ENCODE measurements around the gene NF2.
A peak's percentile ranks its signal among the peaks of the same experiment; 100 is the strongest.
"Not testable (repeated sequence)": the region's sequence is repeated elsewhere in the genome, so short reads cannot be mapped to it uniquely, and the experiment has no call there.

NF2 gene

DNA sequence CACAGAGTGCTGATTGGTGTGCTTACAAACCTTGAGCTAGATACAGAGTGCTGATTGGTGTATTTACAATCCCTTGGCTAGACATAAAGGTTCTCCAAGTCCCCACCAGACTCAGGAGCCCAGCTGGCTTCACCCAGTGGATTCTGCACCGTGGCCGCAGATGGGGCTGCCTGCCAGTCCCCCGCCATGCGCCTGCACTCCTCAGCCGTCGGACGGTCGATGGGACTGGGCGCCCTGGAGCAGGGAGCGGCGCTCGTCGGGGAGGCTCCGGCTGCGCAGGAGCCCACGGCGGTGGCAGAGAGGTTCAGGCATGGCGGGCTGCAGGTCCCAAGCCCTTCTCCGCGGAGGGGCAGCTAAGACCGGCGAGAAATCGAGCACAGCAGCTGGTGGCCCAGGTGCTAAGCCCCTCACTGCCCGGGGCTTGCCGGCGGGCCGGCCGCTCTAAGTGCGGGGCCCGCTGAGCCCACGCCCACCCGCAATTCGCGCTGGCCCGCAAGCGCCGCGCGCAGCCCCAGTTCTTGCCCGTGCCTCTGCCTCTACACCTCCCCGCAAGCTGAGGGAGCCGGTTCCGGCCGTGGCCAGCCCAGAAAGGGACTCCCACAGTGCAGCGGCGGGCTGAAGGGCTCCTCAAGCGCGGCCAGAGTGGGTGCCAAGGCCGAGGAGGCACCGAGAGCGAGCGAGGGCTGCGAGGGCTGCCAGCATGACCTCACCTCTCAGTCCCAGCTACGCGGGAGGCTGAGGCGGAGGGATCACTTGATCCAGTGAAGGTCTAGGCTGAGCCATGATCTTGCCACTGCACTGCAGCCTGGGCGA lies 5.4 kb upstream of the NF2 start:
- DNase-seq, result not testable (repeated sequence)

DNA sequence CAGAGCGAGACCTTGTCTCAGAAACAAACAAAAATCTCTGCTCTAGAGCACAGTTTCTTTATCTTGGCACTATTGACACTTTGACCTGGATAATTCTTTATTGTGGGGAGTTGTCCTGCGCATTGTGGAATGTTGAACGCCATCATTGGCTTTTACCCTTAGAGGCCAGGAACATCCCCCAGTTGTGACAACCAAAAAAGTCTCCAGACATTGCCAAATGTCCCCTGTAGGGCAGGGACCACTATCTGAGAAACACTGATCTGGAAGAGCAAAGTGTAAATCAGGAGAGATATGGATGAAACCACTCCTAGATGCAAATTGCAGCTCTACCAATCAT lies 4.8 kb upstream of the NF2 start:
- no peak for DNase-seq

DNA sequence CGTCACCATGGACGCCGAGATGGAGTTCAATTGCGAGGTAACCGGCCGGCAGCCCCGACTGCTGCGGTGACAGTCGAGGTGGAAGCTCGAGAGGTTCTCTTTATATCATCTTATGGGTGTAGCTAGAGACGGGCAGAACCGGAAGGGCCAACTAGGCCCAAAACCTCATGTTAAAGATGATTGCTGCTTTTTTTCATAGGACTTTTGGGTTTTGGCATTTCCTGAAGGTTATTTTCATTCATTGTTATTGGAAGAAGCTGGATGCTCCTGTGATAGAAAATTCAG lies 585 bp downstream of the NF2 start:
- peak; percentile 25 for DNase-seq

DNA sequence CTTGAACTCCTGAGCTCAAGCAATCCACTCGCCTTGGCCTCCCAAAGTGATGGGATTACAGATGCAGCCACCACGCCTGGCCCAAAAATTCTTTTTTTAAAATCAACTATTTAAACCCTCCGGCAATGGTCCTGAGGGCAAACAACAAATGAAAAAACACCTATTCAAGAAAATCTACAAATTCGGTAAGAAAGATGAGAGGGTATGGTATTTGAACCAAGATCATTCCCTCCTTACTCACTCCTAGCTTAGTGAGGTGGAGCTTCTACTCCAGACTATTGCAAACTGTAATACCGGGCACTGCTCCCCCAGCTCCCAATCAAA lies 2.1 kb downstream of the NF2 start:
- DNase-seq, result no peak

DNA sequence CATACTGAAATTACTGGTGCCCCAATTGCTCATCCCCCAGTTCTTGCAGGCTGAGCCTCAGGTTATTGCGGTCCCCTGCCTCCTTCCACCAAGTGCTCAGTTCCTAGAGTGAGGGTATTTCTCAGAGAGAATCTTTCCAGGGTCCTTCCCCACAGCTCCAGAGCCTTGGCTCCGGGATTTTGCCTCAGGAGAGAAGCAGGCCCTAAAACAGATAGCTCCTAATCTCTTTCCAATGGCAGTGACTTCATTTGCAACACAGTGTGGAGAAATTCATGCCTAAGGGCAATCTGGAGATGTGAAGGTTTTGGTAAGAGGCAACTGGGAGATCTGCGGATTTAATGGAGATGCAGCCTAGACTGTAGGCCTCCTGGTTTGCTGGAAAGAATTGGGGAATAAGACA lies 2.9 kb downstream of the NF2 start:
- no peak for DNase-seq

DNA sequence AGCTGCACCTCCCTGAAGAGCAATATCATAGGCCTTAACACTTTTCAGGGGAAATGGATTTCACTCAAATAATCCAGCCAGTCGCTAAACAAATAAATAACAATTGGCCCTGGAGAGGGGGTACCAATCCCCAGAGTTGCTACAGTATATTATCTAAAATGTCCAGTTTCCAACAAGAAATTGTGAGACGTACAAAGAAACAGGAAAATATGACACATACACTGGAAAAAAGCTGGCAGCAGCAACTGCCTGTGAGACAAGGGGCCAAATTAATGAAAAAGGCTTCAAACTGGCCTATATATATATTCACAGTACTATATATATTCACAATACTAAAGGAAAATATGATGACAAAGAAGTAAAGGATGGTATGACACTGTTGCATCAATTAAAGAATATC lies 4.0 kb downstream of the NF2 start:
- no peak for DNase-seq

DNA sequence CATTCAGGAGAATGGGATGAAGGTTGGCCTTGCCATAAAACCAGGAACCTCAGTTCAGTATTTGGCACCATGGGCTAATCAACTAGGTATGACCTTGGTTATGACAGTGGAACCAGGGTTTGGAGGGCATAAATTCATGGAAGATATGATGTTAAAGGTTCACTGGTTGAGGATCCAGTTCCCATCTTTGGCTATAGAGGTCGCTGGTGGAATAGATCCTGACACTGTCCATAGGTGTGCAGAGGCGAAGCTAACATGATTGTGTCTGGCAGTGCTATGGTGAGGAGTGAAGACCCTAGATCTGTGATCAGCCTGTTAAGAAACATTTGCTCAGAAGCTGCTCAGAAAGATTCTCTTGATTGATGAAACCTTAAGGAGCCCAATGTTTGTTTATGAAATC lies 5.7 kb downstream of the NF2 start:
- DNase-seq, result no peak

DNA sequence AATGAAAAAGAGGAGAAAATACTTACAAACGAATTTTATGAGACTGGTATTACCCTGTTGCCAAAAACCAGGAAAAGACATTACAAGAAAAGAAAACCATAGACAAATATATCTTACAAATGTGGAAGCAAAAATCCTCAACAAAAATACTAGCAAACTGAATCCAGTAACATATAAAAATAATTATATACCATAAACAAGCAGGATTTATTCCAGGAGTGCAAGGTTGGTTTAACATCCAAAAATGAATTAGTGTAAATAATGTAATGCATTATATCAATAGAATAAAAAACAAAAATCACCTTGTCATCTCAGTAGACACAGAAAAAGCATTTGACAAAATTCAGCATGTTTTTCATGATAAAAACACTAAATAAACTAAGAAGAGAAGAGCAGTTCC lies 7.3 kb downstream of the NF2 start:
- no peak for DNase-seq

DNA sequence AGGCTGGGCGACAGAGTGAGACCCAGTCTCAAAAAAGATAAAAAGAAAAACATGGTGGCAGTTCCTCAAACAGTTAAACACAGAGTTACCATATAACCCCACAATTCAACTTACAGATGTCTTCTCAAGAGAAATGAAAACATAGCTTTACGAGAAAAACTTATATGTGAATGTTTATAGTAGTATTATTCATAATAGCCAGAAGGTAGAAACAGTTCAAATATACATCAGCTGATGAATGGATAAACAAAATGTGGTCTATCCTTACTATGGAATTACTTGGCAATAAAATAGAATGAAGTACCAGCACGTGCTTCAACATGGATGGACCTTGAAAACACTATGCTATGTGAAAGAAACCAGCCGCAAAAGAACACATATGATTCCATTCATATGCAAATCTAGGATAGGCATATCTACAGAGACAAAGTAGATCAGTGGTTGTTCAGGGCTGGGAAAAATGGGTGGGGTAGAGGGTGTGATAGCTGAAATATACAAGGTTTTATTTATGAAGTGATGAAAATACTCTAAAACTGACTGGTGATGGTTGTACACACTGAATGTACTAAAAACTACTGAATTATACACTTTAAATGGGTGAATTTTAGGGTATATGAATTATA lies 12.4 kb downstream of the NF2 start:
- no peak for DNase-seq

DNA sequence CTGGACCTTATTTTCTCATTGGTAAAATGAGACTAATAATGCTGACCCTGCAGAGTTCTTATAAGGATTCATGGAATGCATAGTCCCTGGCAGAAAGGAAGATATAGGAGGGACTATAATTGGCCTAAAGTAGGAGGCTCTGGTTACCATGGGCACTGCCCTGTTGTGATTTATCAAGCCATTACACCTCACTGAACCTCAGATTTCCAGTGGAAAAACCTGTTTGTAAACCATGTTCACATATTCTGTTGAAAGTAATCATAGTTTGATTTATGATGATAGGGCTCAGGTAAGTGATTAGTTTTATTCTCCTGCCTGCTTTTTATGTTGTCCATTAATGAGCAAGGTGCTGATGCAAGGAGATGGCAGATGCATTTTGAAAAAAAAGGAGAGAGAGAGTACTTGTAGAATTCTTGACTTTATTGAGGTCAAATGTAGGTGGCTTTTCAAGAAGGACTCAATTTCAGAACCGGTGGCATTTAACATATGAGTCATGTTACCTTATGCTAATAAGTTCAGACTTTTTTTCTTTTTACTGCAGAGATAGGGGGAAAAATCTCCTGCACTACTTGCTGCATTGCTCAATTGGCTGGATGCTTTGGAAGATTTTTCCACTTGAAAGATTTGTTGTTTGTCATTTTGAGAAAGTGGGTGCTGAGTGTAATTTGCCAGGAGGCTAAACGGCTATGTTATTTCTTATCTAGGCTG lies 14.6 kb downstream of the NF2 start:
- DNase-seq, result no peak

DNA sequence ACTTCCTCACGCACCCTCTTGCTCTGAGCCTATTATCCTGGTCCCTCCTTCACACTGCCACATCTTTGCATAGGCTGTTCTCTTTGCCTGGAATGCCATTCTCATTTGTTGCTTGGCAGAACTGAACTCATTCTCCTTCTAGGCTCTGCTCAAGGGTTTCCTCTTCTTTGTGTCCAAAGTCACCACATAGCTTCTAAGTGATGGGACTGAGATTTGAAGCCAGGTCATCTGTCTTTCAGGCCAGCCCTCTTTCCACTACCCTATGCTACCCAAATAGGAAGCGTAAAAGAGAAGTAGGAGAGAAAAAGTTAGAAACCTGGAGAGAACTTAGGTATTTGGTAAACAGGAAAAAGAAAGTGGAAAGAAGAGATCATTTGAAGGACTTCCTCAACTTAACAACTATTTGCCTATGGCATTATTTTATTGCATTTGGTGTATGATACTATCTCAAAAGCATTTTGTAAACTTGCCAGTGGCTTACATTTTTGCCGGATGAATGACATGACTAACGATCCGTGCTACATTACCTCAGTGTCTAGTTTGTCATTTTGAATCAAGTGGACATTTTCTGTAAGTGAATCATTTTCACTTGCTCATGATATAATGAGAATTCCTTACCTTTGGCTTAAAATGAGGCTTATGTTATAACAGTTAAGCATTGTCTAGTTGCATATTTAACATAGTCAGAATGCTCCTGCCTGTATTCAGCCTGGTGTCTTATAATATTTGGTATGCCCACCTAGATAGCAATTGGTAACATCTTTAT lies 18.5 kb downstream of the NF2 start:
- DNase-seq, result no peak

DNA sequence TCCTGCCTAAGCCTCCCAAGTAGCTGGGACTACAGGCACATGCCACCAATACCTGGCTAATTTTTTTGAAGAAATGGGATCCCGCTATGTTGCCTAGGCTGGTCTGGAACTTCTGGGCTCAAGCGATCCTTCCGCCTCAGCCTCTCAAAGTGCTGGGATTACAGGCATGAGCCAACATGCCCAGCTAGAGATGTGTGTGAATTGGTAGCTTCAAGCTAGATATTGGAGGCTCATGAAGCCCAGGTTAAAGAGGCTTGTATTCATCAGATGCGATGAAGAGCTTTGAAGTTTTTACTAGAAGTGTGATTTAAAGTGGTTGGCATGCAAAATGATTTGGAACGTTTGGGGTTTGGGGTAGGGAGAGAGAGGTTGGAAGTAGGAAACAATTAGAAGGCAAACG lies 19.6 kb downstream of the NF2 start:
- no peak for DNase-seq

DNA sequence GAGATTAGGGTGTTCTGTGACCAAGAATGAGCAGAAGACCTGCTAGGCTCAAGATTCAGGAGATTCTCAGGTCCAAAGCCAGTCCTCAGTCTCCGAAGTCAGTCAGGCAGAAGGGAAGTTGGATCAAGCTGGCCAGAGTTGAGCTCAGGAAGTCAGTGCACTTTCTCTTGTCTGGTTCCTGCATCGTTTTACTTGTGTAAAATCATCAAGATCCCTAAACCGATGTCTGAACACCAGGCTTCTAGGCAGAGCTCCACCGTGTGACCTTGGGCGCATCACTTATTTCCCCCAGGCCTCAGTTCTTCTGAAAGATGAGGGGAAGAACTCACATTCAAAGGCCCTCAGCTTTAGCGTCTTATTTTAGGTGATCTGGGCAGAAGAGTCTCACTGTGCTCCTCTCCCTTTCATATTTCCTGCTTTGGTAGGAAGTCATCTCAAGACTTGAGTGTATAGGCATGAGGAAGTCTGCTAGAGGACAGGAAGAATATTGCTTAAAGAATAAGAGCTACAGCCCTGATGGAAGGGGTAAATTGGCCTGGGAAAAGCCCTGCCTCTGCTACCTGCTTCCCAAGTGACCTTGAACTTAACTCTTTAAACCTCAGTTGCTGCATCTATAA lies 20.2 kb downstream of the NF2 start:
- no peak for DNase-seq

DNA sequence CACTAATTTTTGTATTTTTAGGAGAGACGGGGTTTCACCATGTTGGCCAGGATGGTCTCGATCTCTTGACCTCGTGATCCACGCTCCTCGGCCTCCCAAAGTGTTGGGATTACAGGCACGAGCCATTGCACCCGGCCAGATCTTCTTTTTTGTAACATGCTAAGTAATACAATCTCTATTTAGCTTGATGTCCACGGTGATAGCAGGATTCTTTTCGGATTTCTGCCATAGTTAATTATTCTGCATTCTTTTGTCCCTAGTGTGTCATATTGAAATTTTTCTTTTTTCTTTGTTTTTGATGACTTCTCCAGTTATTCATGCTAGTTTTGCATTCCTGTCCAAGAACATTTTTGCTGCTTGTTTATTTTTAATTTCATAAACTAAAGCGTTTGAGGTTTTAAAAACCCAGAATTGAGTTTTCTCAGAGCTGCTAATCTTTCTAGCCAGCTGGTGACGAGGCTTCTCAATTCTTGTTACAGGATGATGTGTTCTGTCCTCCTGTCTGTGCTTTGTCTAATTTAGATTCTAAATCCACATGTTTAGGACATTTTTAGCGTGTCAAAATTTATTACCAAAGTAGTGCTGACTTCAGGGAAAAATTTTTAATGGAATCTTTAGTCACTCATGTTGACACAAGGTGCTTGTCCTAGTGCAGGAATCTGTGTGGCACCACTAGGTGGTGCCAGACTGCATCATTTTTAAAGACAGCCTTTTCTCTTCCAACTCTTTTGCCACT lies 21.8 kb downstream of the NF2 start:
- DNase-seq, result no peak

DNA sequence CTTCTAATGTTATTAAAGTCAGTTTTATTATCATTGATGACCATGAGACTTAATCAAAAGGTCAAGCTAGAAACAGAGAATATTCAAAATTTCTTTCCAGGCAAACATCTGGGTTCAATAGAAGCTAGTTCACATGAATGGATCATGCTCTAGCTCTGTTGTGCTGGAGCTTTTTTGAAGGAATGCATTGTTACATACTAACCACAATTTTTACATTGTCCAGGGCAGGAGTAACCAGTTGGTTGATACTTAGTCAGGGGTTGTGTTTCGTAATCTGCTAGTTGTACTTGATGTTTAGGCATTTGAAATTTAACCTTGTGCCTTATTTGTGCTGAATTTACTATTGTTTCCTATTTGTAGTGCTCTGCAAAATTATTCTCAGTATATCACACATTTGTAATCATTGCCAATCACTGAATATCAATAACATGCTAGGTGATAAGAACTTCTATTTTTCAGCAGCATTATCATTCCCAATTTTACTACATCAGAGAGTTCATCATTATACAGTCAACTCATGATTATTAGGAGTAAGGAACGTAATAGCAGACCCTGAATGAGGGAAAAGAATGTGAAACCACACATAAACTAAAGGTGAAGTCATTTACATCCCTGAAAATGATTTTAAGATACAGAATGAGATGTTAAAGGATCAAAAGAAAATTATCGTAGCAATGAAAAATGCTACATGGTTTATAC lies 23.2 kb downstream of the NF2 start:
- no peak for DNase-seq

DNA sequence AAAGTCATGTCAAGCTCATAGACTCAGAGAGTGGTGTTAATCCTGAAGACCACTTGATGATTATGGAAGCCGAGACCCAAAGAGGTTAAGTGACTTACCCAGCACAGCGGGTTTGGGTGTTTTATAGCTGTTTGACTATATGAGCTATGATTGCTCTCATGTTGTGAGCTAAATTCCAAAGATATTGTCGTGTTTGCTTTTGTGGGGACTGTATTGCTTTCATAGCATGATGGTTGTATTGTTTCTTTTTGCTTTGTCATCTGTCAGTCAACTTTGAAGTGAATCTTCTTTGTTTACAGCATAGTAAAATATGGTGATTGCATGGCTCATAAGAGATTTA lies 23.7 kb downstream of the NF2 start:
- no peak for DNase-seq

DNA sequence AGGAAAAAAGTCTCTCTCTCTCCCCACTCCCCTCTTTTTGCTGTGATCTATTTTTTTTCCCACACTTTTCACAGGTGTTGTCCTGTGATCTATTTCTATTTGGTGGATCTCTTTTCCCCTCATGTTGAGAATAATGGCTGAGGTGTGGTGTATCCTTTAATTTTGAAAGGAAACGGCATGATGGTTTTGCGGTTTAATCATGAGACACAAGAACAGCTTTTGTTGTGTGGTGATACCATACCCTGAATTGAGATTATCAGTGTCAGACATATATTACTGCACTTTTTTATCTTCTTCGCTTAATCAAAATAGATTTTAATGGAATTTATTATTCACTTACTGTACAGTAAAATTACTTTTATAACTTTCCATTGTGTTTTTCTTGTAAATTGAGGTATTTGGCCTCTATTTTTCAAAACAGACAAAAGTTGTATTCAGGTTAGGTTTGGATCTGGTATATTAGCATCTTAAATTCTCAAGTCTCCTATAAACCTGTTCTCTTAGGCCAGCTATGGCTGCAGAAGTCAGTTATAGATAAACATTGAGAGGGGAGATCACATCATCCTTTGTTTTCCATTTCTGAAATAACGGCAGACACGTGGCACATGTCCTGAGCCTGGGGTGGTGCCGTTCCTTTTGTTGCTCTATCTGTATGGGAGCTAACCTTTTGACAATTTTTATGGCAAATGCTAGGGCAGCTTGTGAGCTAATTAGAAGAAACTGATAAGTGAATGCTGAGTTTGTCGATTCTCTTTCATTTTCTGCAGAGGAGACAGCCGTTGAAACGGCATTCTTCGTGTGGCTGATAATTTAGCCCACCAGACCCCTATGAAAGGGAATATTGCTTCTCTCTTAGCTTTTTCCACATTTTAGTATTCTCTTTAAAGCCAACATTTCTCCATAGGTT lies 25.8 kb downstream of the NF2 start:
- DNase-seq, result no peak

DNA sequence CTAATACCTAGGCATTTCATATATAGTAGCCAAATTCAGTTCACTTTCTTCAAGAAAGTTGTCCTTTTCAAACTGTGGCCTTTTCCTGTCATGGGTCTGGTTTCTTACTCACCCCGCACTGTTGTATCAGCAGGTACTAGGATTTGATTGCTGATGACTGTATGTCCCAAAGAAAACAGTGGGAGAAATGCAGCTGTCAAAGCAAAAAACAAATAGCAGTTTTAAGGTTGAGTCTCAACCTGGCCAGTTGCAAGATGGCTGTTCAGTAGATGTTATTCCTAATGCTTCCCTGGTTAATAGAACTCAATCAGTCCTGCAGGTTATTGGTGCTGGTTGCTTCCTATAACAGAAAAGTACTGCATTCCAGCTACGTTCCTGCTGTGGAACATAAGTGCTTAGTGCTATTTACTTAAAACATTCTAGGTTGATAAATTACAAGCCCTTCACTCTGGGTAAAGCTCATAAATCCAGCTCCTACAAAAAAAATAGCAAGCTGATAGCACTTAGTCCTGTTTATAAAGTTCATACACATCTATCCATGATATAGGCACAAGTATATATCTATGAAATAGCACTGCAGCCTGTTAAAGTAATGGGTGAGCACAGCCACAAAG lies 26.6 kb downstream of the NF2 start:
- DNase-seq, result no peak

DNA sequence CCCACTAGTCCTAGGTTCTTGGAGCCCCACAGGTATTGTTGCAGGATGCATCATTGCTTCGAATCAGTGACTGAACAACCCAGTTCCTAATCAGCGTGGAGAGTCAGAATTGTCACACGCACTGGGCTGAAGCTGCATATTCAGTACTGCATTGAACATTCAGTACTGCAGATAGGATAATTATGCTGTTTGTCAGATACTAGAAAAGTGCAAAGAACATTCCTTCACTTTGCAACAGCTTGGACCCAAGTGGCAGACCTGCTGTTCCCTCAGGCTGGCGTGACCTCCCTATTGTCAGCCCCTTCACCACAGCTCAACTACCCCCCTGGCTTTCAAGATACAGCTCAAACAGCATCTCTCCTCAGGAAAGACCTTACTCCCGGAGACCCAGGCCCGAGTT lies 27.6 kb downstream of the NF2 start:
- DNase-seq, result no peak

DNA sequence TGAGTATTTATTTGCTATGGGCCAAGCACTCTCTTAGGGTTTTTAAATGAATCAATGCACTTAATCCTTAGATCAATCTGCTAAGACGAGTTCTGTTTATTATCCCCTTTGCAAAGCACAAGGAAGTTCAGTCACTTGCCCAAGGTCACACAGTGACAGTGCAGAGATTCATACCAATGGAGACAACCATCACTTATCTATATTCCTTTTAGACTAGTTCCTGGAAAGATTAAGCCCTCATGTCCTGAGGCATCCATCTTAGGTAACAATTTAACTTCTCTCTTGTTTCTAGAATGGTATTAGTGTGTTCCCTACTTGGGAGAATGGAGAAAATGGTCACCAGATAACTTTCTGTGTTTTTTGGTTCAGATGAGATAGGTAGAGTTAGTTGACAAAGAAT lies 28.3 kb downstream of the NF2 start:
- no peak for DNase-seq

DNA sequence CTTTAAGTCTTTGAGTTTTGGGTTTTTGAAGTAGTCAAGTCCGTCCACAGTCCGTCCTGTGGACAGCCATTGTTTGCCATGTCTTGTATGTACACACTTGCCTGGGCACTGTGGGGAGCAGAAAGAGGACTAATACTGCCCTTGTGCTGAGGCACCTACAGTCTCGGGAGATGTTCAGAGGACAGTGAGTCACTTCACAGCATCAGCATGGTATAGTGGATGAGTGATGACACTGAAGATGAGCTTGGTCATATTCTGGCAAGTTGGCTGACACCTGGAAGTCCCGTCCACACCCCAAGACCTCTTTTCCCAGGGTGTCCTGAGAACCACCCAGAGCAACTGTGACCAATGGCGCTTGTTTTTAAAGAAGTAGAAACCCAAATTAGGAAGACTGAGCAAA lies 29.2 kb downstream of the NF2 start:
- no peak for DNase-seq

All from effector CD4-positive, alpha-beta T cell (primary cell).